Cerebellar nuclear complex (tissue), 1 donor: Measurements from ENCODE around the gene SYCP2.

ENCODE experiments used
- DNase-seq, 2 experiments: peaks; one replicate each; lab custom pipeline; 2025; lab: John Stamatoyannopoulos, UW

The SYCP2 gene

DNA sequence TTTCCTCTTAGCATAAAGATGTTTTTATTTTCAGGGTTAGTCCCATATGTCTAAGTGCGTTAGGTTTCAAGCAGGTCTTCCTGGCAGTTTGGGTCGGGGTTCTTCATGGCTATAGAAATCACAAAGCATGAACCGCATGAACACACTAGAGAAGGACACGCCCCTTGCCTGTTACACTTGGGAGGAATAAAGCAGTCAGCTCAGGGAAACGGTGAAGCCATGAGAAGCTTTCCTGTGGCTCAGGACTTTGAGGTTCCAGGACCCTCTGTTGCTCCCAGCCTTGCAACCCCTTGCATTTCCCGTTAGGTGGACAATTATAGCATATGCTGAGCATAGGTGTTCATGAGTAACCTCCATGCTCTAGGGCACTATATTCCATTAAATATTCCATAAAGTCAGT is 96.7 kb downstream of the SYCP2 start:
- no peak for DNase-seq

DNA sequence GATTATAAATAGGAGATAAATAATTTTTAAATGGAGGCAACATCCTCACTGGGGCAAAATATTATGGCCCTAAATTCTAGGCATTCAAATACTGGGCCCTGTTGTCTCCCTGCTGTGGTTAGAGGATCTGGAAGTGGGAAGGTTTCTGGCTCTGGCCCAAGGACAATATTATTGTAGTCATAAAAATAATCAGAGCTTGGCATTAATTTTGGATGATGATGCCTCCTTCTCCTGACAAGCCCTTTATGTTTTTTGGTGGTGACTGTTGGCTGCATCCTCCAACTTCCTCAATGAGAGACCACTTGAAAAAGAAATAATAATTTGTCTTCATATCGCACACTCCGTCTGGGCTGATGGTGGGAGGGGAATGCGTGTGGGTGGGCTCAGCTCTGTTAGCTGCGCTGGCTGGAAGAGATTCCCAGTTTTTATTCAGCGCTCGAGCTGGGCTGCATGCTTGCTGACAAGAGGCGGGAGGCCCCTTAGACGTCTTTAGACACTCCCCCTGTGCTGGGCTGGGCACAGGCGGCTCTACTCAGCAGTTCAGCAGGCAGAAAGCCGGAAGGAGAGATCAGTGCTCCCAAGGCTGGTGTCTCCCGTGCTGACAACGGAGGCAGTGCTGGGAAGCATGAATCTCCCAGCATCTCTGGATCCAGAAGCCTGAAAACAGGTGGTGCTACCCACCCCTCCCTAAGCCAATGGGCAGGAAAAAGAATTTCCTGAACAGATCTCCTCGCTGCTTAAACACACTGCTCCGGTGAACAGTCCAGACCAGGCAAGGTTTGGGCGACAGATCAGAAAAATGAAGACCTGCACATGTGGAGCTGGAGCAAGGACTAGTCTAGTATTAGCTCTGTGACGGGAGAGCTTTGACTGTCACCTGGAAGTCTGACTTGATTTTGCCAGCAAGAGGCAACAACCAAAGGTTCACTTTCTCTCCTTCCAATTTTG is 97.7 kb downstream of the SYCP2 start:
- DNase-seq: peak; percentile 43 to 51

DNA sequence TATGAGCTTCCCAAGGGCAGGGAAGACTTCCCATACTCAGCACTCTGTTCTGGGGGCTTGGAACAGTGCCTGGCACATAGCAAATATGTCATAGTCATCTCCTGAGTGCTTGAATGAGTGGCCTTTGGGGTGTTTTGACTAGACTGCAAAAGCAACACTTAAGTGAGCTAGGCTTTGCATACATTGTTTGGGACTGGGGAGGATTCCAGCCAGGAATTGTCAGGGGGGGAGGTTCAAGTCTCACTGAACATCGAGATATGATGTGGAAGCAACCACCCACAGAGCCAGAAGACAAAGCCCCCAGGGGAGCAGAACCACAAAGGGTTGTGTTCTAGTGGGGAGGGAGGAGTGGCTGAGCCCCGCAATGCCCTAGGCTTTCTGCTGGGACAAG is 98.4 kb downstream of the SYCP2 start:
- DNase-seq: no peak

DNA sequence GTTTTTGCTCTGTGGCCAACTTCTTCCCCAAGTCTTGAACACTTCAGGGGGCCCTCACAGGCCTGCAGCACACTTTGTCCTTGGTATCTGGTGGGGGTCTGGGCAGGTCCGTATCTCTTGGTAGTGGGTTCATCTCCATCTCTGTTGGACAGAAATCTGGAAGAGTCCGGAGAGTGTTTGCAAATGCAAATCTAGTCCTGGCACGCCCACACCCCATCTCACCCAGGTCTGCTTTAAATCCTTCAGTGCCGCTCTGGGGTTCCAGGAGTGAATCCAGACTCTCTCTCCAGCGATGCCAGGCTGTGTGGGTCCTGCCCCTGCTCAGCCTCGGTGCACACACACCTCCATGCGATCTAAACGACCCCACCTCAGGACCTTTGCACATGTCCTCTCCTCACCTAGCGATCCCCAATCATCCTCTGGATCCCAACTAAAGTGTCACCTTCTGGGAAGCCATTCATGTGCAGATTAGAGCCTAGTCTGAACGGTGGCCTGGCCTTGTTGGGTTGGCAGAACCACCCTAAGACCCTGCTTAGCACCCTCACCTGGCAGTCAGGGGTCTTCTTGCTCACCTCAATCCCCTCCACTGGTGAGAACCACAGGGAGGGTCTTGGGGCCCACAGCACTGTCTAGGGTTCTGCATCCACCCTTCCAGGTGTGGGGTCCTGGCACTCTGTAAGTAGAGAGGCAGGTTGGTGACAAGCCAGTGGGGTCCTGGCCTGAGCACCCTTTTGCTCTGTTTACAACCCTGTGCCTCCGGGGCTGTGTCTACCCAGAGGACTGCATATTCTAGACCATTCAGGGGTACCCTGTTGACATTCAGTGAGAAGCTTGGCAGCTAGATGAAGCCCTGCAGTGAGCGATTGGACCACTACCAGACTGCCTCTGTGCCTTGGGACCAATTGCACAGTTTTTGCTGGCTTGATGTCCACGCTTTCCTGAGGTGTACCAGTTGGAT is 100.8 kb downstream of the SYCP2 start:
- no peak for DNase-seq

DNA sequence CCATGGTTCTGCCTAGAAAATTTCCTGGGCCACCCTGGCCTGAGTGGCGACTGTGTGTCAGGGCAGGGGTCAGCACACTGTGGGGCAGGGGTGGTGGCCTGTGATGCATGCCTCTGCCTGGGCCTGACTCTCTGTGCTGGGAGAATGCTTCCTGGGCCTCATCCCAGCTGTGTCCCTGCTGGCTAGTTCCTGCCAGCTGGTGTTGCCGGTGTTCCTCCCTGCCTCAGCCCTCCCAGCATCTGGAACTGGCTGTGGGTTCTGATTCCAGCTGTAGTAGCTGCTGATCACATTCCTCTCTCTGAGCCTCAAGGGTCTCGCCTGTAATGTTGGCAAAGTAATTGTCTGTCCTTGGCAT is 101.5 kb downstream of the SYCP2 start:
- no peak for DNase-seq

DNA sequence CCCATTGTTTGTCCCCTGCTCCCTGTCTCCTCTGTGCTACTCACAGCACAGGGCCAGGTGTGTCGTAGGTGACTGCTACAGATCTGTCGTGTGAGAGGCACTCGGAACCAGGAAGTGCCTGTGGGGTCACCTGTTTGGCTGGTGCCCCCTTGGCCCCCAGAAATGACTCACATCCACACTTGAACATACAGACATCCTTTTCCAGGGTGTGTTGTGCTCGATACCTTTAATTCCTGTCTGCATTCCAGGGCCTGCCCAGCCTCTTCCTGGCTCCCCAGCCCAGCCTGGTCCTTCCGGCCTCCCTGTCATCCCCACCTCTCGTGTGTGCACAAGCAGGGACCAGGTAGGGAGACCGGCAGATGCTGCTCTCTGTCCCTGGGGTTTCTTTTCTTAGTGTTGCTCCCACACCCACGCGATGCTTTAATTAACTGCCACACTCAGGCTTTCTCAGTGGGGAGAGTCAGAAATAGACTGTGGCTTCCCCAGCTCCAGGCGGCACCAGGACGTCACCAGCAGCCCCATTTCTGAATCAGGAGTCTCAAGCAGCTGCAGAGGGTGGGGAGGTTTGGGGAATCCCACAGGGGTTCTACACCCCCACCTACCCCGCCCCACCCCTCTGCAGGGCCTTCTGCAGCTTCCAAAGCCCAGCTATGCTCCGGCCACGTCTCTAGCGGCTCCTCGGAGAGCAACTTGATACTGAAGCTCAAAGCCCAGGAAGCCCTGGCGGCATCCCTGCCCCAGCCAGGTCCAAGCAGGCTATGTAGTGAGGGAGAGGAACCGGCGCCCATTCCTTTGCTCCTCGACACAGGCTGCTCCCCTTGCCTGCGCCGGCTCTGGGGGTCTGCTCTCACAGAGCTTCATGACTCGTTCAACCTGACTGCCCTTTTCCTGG is 102.2 kb downstream of the SYCP2 start:
- no peak for DNase-seq

DNA sequence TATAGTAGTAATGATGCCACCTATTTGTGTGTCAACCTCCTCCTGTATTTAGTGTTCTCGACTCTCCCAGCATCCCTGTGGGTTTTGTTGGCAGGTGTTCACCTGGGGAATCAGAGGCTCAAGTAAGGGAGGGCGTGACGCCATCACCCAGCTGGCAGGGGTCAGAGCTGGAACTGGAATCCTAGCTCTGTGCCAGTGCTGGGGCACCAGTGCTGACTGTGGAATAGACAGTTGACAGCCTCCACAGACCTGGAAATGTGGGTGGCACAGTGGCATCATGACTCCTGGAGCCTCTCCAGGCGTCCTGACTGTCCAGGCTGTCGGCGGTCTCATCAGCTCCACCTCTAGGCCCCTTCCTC is 102.8 kb downstream of the SYCP2 start:
- no peak for DNase-seq

DNA sequence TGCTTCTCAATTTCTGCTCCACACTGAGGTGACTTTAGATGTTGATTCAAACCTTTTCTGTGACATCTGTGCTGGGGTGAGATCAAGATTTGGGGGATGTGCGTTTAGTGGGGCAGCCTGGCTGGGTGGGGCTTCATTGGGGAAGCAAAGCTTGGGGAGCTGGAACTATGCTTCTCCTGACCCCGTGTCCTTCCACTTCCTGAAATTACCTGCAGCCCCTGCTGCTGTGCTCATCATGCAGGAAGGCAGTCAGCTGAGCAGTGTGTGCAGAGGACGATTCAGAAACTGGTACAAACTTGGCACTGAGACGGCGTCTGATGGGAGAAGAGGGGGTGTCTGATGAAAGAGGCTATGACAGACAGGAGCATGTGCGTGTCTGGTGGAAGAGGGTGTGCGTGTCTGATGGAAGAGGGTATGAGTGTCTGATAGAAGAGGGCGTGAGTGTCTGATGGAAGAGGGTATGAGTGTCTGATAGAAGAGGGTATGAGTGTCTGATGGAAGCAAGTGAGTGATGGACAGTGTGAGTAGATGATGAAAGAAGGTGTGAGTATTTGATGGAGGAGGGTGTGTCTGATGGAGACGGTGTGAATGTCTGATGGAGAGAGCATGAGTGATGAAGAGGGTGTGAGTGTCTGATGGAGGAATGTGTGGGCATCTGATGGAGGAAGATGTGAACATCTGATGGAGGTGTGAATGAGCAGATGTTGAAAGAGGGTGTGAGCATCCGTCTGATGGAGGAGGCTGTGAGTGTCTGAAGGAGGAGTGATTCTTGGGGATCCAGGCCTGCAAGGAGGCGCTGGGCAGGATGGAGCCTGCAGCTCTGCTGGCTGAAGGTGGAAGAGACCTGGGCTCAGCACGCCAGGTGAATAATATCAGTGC is 103.4 kb downstream of the SYCP2 start:
- DNase-seq: no peak

DNA sequence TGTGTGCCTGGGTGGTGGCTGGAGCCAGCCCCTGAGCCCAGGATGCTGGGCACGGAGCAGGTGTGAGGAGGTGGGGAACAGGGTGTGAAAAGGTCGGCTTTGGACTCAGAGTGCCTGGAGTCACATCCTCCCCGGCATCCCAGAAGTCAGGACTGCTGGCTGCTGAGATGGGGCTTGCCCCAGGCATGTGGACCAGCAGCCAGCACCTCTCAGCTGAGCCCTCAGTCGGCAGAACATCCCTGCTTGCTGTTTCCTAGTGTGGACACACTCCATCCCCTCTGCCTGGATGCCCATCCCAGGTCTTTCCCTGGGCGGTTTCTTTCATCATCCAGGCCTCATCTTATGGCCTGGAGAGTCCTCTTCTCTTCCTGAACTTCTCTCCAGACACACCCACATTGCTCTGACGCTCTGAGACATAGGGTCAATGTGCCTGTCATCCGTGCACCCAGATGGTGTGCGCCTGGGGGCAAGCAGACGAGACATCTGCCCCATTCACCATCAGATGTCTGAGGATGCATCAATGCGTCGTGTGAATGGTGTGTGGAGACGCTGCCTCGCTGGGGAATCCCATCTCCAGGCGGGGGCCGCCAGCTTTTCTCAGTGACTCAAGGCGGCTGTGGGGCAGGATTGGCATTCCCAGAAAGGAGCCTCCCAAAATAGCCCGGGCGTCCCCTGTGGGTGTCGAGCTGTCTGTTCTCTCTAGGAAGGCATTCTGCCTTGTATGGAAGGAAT is 104.2 kb downstream of the SYCP2 start:
- DNase-seq: no peak

DNA sequence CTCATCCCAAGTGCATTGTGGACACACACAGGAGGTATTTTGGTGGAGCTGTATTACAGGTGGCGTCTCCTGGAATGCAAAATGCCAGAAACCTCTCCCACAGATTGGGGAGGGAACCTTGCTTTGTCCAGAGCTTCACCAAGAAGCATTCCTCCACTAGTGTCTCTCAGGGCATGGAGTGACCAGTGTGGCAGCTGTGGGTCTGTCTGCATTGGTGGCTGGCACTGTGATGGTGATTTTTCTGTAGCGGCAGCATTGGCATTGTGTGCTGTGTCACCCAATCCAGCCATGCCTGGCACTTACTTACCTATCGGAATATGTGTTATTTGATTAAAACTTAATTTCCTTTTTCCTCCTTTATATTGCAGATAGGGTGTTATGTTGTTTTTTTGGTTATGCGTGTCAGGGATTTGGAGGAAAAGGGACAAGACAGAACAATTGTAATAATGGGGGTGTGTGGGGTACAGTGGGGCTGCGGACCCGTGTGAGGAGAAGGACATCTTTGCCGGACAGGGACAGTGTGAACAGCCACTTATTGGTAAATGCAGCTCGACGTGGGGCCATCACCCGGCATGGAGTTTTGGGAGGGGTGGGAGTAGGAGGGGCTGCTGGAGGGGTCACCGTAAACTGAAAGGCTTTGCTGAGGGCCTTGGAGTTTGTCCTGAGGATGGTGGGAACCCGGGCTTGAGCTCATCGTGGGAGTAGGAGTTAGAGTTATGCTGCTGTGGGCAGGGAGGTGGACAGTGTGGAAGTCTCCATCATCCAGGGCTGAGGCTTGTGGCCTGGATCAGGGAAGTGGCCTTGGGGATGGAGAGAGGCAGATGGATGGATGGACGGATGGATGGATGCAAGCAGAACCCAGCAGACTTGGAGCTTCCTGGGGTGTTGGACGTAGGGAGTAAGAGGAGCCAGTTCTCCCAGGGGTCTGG is 105.0 kb downstream of the SYCP2 start:
- no peak for DNase-seq

DNA sequence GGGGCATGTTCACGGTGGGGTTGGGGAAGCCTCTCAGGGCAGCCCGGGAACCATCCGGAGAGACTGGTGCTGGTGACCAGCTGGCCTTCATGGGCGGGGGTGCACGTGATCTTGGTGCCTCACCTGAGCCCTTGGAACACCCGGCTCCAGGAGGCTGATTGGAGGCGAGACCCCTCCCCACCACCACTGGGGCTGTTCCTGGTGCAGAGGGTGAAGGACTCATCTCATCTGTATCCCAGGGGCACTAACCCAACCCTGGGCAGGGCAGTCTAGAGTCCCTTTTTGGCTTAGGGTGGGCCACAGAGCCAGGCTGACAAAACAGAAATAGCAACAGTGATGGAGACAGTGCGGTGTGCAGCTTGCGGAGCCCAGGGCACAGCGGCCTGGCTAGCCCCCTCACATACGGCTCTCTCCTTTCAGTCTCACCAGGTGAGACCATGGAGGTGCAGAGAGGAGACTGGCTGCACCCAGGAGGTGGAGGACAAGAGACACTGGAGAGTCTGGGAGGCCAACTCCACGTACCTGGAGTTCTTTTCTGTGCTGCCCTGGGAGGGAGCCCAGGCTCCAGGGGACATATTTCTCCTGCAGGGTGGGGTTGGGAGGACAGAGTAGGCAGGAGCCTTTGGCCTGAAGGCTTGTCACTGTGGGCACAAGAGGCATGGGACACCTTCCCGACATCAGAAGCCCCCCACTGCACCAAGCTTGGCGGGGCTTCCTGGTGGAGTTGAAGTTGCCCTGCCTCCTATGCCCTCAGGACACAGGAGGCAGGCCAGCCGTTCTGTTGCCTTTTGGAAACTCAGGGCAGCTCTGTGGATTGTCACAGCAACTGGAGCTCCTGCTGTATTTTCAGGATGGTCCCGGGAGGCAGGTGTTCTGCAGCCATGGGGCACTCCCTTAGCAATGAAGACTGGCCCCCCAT is 106.0 kb downstream of the SYCP2 start:
- no peak for DNase-seq

DNA sequence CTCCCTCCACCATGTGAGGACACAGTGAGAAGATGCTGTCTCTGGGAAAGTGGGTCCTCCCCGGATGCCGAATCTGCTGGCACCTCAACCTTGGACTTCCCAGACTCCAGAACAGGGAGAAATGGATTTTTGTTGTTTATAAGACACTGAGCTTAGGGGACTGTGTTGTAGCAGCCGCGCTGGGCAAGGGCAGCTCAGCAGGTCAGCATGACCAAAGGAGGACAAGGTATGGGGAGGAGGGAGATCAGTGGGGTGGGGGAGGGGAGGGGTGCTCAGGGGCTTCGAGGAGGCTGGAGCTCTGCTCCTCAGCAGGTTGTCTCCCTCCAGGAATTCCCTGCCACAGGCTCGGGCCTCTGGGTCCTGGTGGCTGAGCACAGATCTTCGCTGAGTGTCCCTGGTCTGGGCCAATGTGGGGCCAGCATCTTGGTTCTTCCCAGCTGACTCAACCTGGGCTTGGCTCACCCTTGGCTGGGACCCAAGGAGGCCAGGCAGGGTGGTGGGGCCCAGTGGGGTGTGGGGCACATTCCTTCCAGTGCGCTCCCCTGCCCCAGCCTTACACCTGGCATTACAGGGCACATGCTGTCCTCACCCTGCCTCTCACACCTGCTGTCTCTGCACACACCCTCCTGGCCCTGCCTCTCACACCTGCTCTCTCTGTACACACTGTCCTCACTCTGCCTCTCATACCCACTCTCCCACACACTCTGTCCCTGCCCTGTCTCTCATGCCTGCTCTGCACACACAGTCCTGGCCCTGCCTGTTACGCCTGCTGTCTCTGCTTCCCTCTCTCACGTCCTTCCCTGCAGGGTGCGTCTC is 107.3 kb downstream of the SYCP2 start:
- peak; percentile 42 to 60 for DNase-seq

DNA sequence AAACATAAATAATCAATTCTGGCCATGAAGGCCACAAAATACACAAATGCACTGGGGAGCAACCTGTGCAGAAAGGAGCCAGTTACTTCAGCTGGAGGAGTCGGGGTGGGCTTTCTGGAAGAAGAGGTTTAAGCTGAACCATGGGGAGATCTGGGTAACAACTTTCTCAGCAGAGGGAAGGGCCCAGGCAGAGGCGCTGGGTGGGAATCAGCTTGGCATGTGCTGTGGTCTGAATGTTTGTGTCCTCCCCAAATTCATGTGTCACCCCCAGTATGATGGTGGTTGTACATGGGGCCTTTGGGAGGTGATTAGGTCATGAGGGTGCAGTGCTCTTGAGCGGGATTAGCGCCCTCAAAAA is 107.9 kb downstream of the SYCP2 start:
- DNase-seq: no peak

DNA sequence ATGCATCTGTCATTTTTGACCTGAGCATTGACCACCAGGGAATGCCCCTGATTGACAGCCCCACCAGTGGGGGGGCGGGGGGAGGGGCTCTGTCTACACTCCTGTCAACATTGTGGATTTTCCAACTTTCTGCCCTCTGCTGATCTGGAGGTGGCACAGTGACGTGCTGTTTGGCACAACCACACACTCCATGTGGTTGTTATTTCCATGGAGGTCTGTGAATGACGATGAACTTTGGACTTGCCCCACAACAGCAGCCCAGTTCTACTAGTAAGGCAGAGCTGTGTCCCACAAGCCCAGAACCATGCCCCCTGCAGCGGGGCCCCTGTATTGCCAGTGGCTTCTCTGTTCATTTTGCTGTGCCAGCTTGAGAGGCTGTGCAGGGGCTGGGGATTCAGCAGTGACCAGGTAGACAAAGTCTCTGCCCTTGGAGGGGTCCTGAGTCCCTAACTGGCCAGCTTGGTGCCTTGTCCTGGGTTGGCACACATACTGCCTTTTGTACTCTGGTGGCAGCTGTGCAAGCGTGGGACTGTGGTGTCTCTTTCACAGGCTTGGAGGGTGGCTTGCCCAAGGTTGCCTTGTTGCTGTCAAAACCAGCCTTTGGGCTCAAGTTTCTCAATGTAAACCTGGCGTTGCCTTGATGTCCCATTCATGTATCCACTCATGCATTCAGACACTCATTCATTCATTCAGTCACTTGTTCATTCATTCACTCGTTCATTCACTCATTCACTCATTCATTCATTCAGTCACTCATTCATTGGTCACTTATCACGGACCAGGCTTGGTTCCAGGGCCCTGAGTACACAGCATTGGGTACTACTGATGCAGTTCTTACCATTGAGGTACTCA is 108.5 kb downstream of the SYCP2 start:
- DNase-seq: no peak

DNA sequence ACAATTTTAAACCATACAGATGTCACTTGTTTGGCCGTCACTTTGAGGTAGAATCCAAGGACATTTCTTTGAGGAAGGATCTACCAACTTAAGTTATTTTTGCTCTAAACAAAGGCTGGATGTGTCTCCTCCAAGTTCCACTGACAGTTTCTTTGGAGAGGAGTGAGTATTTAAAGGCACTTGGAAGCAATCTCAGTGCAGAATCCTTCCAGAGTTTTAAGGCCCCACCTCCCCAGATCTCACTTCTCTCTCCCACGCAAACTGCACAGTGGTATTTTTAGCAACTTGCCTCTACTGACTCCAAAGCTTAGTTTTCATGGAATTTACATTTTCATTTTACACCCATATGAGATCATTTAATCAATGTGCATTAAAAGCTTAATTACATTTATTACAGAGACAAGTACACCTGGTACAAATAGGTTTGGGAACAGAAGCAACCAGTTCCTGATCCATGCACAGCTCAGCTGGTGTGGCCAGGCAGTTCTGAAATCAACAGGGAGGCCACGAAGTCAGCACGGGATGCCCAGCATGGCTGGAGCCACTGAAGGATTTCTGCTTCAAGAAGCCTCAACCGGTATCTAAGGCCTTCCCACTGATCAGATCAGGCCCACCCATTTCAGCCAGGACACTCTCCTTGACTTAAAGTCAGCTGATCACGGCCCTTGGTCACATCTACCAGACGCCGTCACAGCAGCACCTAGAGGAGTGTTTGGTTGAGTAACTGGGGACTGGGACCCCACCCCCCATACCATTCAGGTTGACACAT is 109.8 kb downstream of the SYCP2 start:
- no peak for DNase-seq

DNA sequence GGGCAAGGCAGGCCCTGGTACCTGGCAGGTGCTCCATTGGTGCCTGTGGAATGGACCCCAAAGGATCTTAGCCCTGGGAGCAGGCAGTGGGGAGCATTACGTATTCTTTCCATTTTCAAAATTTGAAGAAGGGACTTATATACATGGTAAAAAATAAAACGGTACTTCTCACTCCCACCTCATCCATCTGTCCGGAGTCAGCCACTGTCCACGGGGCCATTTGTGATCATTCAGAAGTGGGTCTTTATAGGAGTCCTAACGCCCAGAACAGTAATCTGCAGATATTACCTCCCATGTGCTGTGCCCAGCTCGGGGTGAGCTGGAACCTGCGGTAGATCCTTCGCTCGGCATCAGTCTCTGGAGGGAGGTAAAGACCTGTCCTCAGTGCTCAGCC is 110.4 kb downstream of the SYCP2 start:
- DNase-seq: no peak
